KBM-7 (cell line): ENCODE measurements around the gene NAPEPLD.
A peak's percentile ranks its signal among the peaks of the same experiment; 100 is the strongest.
"Not testable (repeated sequence)": the region's sequence is repeated elsewhere in the genome, so short reads cannot be mapped to it uniquely, and the experiment has no call there.

Experiments
- DNase-seq: peaks from one replicate; pipeline ENCODE4 v3.0.0-alpha.2; 2015
- in situ Hi-C: fragments of 300-500 bp; cut with MboI; formaldehyde crosslinking; loops from 2 replicates; pipeline ENCODE4 v1.14.3; 2020; ENCODE audit warnings: low sequenced_read_pairs, low pct_unique_long_range_greater_than_20kb, mixed read lengths

NAPEPLD gene

GRCh38 chr7:103148131-103148993 lies 537 bp downstream of the NAPEPLD start:
- in situ Hi-C loops, result no loop called here
- peak; percentile 7 for DNase-seq

GRCh38 chr7:103144754-103145153 lies 4.1 kb downstream of the NAPEPLD start:
- DNase-seq, in situ Hi-C loops: not testable (repeated sequence)

- in situ Hi-C loops, result no loop called here
- DNase-seq, result no peak
These were observed 5.0 kb downstream of the NAPEPLD start for GRCh38 chr7:103143868-103144267.

- in situ Hi-C loops, result no loop called here
- no peak for DNase-seq
These were observed 6.4 kb downstream of the NAPEPLD start for GRCh38 chr7:103142494-103142893.

- no peak for DNase-seq
- in situ Hi-C loops, result no loop called here
These were observed 7.0 kb downstream of the NAPEPLD start for GRCh38 chr7:103141753-103142404.

GRCh38 chr7:103140685-103141084 lies 8.2 kb downstream of the NAPEPLD start:
- DNase-seq, result no peak
- in situ Hi-C loops, result no loop called here

- DNase-seq, result no peak
- in situ Hi-C loops, result no loop called here
These were observed 8.8 kb downstream of the NAPEPLD start for GRCh38 chr7:103140061-103140460.

GRCh38 chr7:103134836-103135554 lies 13.9 kb downstream of the NAPEPLD start:
- in situ Hi-C loops, result no loop called here
- DNase-seq, result no peak

GRCh38 chr7:103132995-103133688 lies 15.8 kb downstream of the NAPEPLD start:
- no peak for DNase-seq
- in situ Hi-C loops, result no loop called here

GRCh38 chr7:103130901-103131624 lies 17.8 kb downstream of the NAPEPLD start:
- in situ Hi-C loops, result no loop called here
- no peak for DNase-seq

GRCh38 chr7:103129702-103130549 lies 19.0 kb downstream of the NAPEPLD start:
- in situ Hi-C loops, result no loop called here
- no peak for DNase-seq

GRCh38 chr7:103127006-103127405 lies 21.9 kb downstream of the NAPEPLD start:
- no peak for DNase-seq
- in situ Hi-C loops, result no loop called here

GRCh38 chr7:103124429-103124979 lies 24.4 kb downstream of the NAPEPLD start:
- DNase-seq, result no peak
- in situ Hi-C loops, result no loop called here

GRCh38 chr7:103123529-103123928 lies 25.4 kb downstream of the NAPEPLD start:
- in situ Hi-C loops, result no loop called here
- peak; percentile 56 for DNase-seq

GRCh38 chr7:103121641-103122040 lies 27.3 kb downstream of the NAPEPLD start:
- in situ Hi-C loops, result no loop called here
- DNase-seq, result no peak

GRCh38 chr7:103120362-103120761 lies 28.5 kb downstream of the NAPEPLD start:
- DNase-seq, result no peak
- in situ Hi-C loops, result no loop called here

- in situ Hi-C loops, result no loop called here
- DNase-seq, result no peak
These were observed 29.1 kb downstream of the NAPEPLD start for GRCh38 chr7:103119791-103120291.
